IMR-90 (cell line): ENCODE data around the gene CA11. TPM values are rescaled to one million over a fixed set of nuclear protein-coding genes. Genes with fewer than 3 reads are reported as not detected.

ENCODE experiments used
- ATAC-seq: fragments of 200-7000 bp; cut with Tn5 transposase; 2 replicates; pipeline ENCODE4 v1.9.1; 2020; ENCODE audit warnings: low read depth, mild to moderate bottlenecking, moderate library complexity
- BruUV-seq: library from RNA; stranded (reverse); fragments of 400-500 nt; replicated peaks from 2 replicates; lab custom pipeline; 2021; lab: Mats Ljungman, UMichigan
- CTCF ChIA-PET: fragments of 300-600 bp; formaldehyde crosslinking; extraction: SDS; loops from one replicate; lab custom pipeline; 2021; ENCODE audit warnings: antibody characterized with exemption; lab: Yijun Ruan, JAX
- POLR2A ChIA-PET: fragments of 300-600 bp; sonication (Branson Sonifier 250); formaldehyde crosslinking; loops from one replicate; lab custom pipeline; 2022; ENCODE audit warnings: antibody characterized with exemption; ENCODE audit not compliant: unreplicated experiment; lab: Charles Lee
- DNase-seq: peaks from one replicate; pipeline ENCODE4 v3.0.0; 2013
- H2AFZ ChIP-seq: replicated peaks from 2 replicates; pipeline ENCODE3; 2013; ENCODE audit warnings: low read length, mild to moderate bottlenecking; ENCODE audit not compliant: poor library complexity
- H2AK5ac ChIP-seq: 2 replicates; pipeline ENCODE4 v1.6.1; 2013; ENCODE audit warnings: low read depth, low read length, inconsistent platforms
- H2AK9ac ChIP-seq: replicated peaks from 2 replicates; pipeline ENCODE3; 2013; ENCODE audit warnings: mild to moderate bottlenecking, low read depth, low read length, moderate library complexity; ENCODE audit not compliant: poor library complexity
- H2BK120ac ChIP-seq: 2 replicates; pipeline ENCODE4 v1.6.1; 2013; ENCODE audit warnings: low read depth, low read length, inconsistent platforms
- H2BK15ac ChIP-seq: 3 replicates; pipeline ENCODE4 v1.6.1; 2013; ENCODE audit warnings: low read depth, low read length, inconsistent platforms
- H2BK20ac ChIP-seq: 2 replicates; pipeline ENCODE4 v1.6.1; 2013; ENCODE audit warnings: low read depth, mild to moderate bottlenecking, inconsistent platforms, low read length, moderate library complexity
- H2BK5ac ChIP-seq: 2 replicates; pipeline ENCODE4 v1.6.1; 2013; ENCODE audit warnings: mild to moderate bottlenecking, low read depth, low read length, inconsistent platforms; ENCODE audit not compliant: poor library complexity, severe bottlenecking
- H3K14ac ChIP-seq: replicated peaks from 2 replicates; pipeline ENCODE4 v1.6.1; 2013; ENCODE audit warnings: low read depth, low read length, inconsistent platforms
- H3K18ac ChIP-seq: 2 replicates; pipeline ENCODE4 v1.6.1; 2013; ENCODE audit warnings: low read depth, low read length, control low read depth
- H3K23ac ChIP-seq: 2 replicates; pipeline ENCODE4 v1.6.1; 2013; ENCODE audit warnings: low read depth, low read length, inconsistent platforms
- H3K27ac ChIP-seq: 2 replicates; pipeline ENCODE4 v1.5.1; 2013; ENCODE audit warnings: mild to moderate bottlenecking, control low read depth, low read length; ENCODE audit not compliant: insufficient read depth
- H3K27me3 ChIP-seq: 2 replicates; pipeline ENCODE4 v1.6.1; 2013; ENCODE audit warnings: low read length; ENCODE audit not compliant: control insufficient read depth, insufficient read depth
- H3K36me3 ChIP-seq: 2 replicates; pipeline ENCODE4 v1.6.1; 2013; ENCODE audit warnings: low read length, mixed read lengths; ENCODE audit not compliant: control insufficient read depth, insufficient read depth
- H3K4ac ChIP-seq: 2 replicates; pipeline ENCODE4 v1.6.1; 2013; ENCODE audit warnings: low read depth, low read length, inconsistent platforms
- H3K4me1 ChIP-seq: 2 replicates; pipeline ENCODE4 v1.6.1; 2013; ENCODE audit warnings: low read length, mixed read lengths; ENCODE audit not compliant: control insufficient read depth, insufficient read depth
- H3K4me2 ChIP-seq: 2 replicates; pipeline ENCODE4 v1.6.1; 2013; ENCODE audit warnings: low read depth, mild to moderate bottlenecking, control low read depth, low read length, moderate library complexity
- H3K4me3 ChIP-seq: 2 replicates; pipeline ENCODE4 v1.5.1; 2013; ENCODE audit warnings: low read depth, mild to moderate bottlenecking, control low read depth, low read length, moderate library complexity; ENCODE audit not compliant: insufficient read depth
- H3K56ac ChIP-seq: 2 replicates; pipeline ENCODE4 v1.6.1; 2013; ENCODE audit warnings: low read length, inconsistent platforms; ENCODE audit not compliant: insufficient read depth; ENCODE audit errors: extremely low read depth
- H3K79me1 ChIP-seq, 2 experiments: 2 replicates each; pipeline ENCODE4 v1.6.1; 2013; ENCODE audit warnings: low read length in 2 of 2, inconsistent platforms in 1 of 2, low read depth in 1 of 2
- H3K9ac ChIP-seq: 2 replicates; pipeline ENCODE4 v1.6.1; 2013; ENCODE audit warnings: low read depth, low read length, control low read depth
- H3K9me1 ChIP-seq: 2 replicates; pipeline ENCODE4 v1.6.1; 2013; ENCODE audit warnings: low read length, inconsistent platforms; ENCODE audit not compliant: insufficient read depth
- H3K9me3 ChIP-seq: 2 replicates; pipeline ENCODE4 v1.6.1; 2013; ENCODE audit warnings: low read length; ENCODE audit not compliant: control insufficient read depth, insufficient read depth
- H4K20me1 ChIP-seq: 2 replicates; pipeline ENCODE4 v1.6.1; 2013; ENCODE audit warnings: low read length, inconsistent platforms; ENCODE audit not compliant: insufficient read depth
- H4K5ac ChIP-seq: 2 replicates; pipeline ENCODE4 v1.6.1; 2013; ENCODE audit warnings: mild to moderate bottlenecking, low read depth, low read length, control low read depth
- H4K8ac ChIP-seq, 2 experiments: 2 replicates each; pipeline ENCODE4 v1.6.1; 2013; ENCODE audit warnings: low read depth in 2 of 2, low read length in 2 of 2, control low read depth in 1 of 2, inconsistent platforms in 1 of 2
- H4K91ac ChIP-seq: 2 replicates; pipeline ENCODE4 v1.6.1; 2013; ENCODE audit warnings: low read depth, low read length, inconsistent platforms; ENCODE audit not compliant: insufficient read depth
- CEBPB ChIP-seq: IDR thresholded peaks from 2 replicates; pipeline ENCODE4 v1.6.1; 2012; ENCODE audit warnings: low read depth, low read length, improper control_type of control experiment
- WGBS, 2 experiments: methylation state at CpG; one replicate each; pipeline versions ENCODE4 v1.1.5 to v1.1.7; 2013; ENCODE audit warnings: missing lambda C conversion rate in 2 of 2; ENCODE audit not compliant: insufficient read length in 1 of 2; ENCODE audit errors: extremely low coverage in 2 of 2; 5-methylcytosine and 5-hydroxymethylcytosine counted together
- dilution Hi-C: fragments of 300-500 bp; cut with HindIII; formaldehyde crosslinking; loops from one replicate; pipeline ENCODE4 v1.14.3; 2018; ENCODE audit warnings: low sequenced_read_pairs; ENCODE audit not compliant: unreplicated experiment
- in situ Hi-C: fragments of 300-500 bp; cut with MboI; formaldehyde crosslinking; loops from 3 replicates; pipeline ENCODE4 v1.14.3; 2019; ENCODE audit warnings: low sequenced_read_pairs, inconsistent platforms, mixed read lengths
- intact Hi-C: fragments of 100-400 bp; cut with micrococcal nuclease; formaldehyde crosslinking; loops from 2 replicates; pipeline ENCODE4 v1.10.0; 2022
- polyA plus RNA-seq, 3 experiments: library from polyadenylated mRNA; depleted of rRNA; stranded (reverse); fragments of >200 nt; gene quantifications; 2 replicates each; pipeline ENCODE4 v1.2.3, GENCODE V29; 2012; ENCODE audit warnings: low replicate concordance in 1 of 3
- total RNA-seq: library from RNA; depleted of rRNA; stranded (reverse); fragments of >200 nt; gene quantifications from 2 replicates; pipeline ENCODE4 v1.2.3, GENCODE V29; 2012
- TF ChIP-seq, protein P1 (sequence below): conservative IDR thresholded peaks from 2 replicates; pipeline ENCODE4 v1.5.1; 2012; ENCODE audit warnings: mild to moderate bottlenecking, low read depth, low read length, improper control_type of control experiment

Gene CA11
- total and polyA plus RNA-seq, 2 of the 4 experiments (the other 2 are of a cell fraction) = 1.3 to 2.9 TPM

DNA sequence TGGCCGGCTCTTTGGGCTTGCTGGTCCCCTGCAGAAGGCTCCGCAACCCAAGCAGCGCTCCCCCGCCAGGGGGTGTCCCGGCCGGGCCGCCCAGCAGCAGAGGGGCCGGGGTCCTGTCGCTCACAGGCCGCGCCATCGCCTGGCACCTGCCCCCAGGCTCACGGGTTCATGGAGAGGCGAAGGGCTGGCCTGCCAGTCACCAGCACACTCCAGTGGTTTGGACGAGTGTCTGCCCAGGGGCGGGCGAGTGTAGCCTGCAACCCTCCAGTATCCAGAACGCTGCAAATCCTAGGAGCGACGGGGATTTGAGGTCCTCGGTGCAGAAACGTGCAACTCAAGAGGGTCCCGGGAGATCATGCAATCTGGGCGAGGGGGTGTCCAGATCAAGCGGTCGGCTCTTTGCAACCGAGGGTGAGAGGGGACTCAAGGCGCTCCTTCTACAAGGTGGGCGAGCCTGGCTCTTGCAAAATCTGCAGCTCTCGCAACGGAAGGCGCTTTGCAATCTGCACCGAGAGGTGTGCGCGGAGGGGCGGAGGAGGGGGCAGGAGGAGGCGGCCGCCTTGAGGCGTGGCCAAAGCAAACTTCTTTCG is 9.0 kb downstream of the CA11 start, which contains the start of gene DBP:
Gene DBP, minus strand, starts transcription at position 521 of the 590 bp plus-strand sequence. Its CDS starts 385 bp downstream, at position 136.
- Histone ChIP-seq H2BK5ac (peak within 1 kb of the TSS; percentile 76), H3K18ac (peak within 1 kb of the TSS; percentile 71), H2BK120ac (peak within 1 kb of the TSS; percentile 50), H2AFZ (peak within 1 kb of the TSS; percentile 95), H3K27ac (peak within 1 kb of the TSS; percentile 81), H3K23ac (peak within 1 kb of the TSS; percentile 64), H2AK9ac (peak within 1 kb of the TSS; percentile 92), H3K4me3 (peak within 1 kb of the TSS; percentile 62), H3K4me2 (peak within 1 kb of the TSS; percentile 91), H3K79me1 (peaks cover 0 to 18% of the 10 kb centered on the region in 2 experiments; a peak in 3 of 4 replicates), H3K9me3 (no peaks in the 10 kb centered on the region), H3K9ac (peak within 1 kb of the TSS; percentile 60), H2BK15ac (peak within 1 kb of the TSS; percentile 77; the same call in 2 of the 3 replicates), H4K20me1 (peaks cover 4% of the 10 kb centered on the region; the same call in 1 of the 2 replicates), H4K91ac (peak within 1 kb of the TSS; percentile 77), H3K4me1 (peaks cover 28% of the 10 kb centered on the region), H3K36me3 (no peaks in the 10 kb centered on the region; the same call in 1 of the 2 replicates), H4K8ac (peak within 1 kb of the TSS; percentile 43 to 93), H2AK5ac (peak within 1 kb of the TSS; percentile 78), H2BK20ac (peak within 1 kb of the TSS; percentile 81), H3K9me1 (peaks cover 24% of the 10 kb centered on the region), H3K4ac (peak within 1 kb of the TSS; percentile 96), H3K27me3 (no peaks in the 10 kb centered on the region), H3K14ac (peak within 1 kb of the TSS; percentile 65), H4K5ac (peak within 1 kb of the TSS; percentile 72), H3K56ac (peak within 1 kb of the TSS; percentile 84; the same call in 1 of the 2 replicates)
- DNase-seq (no peak), ATAC-seq (0 out of 2 replicates have a peak, but pooled peaks have one; percentile 3)
- intact Hi-C loops (no loop called here), dilution Hi-C loops (no loop called here), in situ Hi-C loops (no loop called here)
- no TSS peak for BruUV-seq
- WGBS, 2 experiments = 1% methylated on average over 27 of the region's 40 CpGs; no CpG with 5 or more reads in 1 of the 2 experiments
- POLR2A ChIA-PET = interaction anchor here (0.6 to 0.7 kb wide), 3 partner anchors 18 to 174 kb away, joined by 3 read pairs; partner anchors contain the start of genes BCAT2, RPL18 and SPHK2
- CTCF ChIA-PET = no interaction called here
- TF ChIP-seq CEBPB = peak; percentile 57; the same call in 1 of the 2 replicates
- TF ChIP-seq, protein P1, sequence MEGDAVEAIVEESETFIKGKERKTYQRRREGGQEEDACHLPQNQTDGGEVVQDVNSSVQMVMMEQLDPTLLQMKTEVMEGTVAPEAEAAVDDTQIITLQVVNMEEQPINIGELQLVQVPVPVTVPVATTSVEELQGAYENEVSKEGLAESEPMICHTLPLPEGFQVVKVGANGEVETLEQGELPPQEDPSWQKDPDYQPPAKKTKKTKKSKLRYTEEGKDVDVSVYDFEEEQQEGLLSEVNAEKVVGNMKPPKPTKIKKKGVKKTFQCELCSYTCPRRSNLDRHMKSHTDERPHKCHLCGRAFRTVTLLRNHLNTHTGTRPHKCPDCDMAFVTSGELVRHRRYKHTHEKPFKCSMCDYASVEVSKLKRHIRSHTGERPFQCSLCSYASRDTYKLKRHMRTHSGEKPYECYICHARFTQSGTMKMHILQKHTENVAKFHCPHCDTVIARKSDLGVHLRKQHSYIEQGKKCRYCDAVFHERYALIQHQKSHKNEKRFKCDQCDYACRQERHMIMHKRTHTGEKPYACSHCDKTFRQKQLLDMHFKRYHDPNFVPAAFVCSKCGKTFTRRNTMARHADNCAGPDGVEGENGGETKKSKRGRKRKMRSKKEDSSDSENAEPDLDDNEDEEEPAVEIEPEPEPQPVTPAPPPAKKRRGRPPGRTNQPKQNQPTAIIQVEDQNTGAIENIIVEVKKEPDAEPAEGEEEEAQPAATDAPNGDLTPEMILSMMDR = no peak
